ENCODE data around the gene DUSP22.
"Not testable (repeated sequence)": the region's sequence is repeated elsewhere in the genome, so short reads cannot be mapped to it uniquely, and the experiment has no call there.

The DUSP22 gene

GRCh38 chr6:280775-281468 is 11.4 kb upstream of the DUSP22 start:
- Histone ChIP-seq H3K27me3 (ENCODE audit: control insufficient read depth, insufficient read depth, low read length) (no peaks in the 10 kb centered on the region), H3K36me3 (ENCODE audit: control insufficient read depth, insufficient read depth, low read length) (no peaks in the 10 kb centered on the region), H3K9me3 (ENCODE audit: control insufficient read depth, insufficient read depth, low read depth, low read length) (peaks cover 9% of the 10 kb centered on the region; the same call in 1 of the 2 replicates), H3K27ac (ENCODE audit: low read depth, low read length) (no peak overlapping the region), H3K9ac (ENCODE audit: low read length) (no peak overlapping the region), H3K4me1 (ENCODE audit: control insufficient read depth, insufficient read depth, low read length) (no peaks in the 10 kb centered on the region), H3K4me3 (ENCODE audit: low read depth, low read length) (no peak overlapping the region)

- Histone ChIP-seq H3K4me1 (ENCODE audit: control insufficient read depth, insufficient read depth, low read length) (no peaks in the 10 kb centered on the region), H3K9ac (ENCODE audit: low read length) (no peak overlapping the region), H3K4me3 (ENCODE audit: low read depth, low read length) (no peak overlapping the region), H3K27ac (ENCODE audit: low read depth, low read length) (no peak overlapping the region), H3K27me3 (ENCODE audit: control insufficient read depth, insufficient read depth, low read length) (no peaks in the 10 kb centered on the region), H3K36me3 (ENCODE audit: control insufficient read depth, insufficient read depth, low read length) (no peaks in the 10 kb centered on the region), H3K9me3 (ENCODE audit: control insufficient read depth, insufficient read depth, low read depth, low read length) (peaks cover 9% of the 10 kb centered on the region; the same call in 1 of the 2 replicates)
Measured at GRCh38 chr6:281469-282103, 10.7 kb upstream of the DUSP22 start.

- no peaks in the 10 kb centered on the region for H3K36me3 ChIP-seq (ENCODE audit: control insufficient read depth, insufficient read depth, low read length)
- H3K9ac ChIP-seq (ENCODE audit: low read length): no peak overlapping the region
- H3K9me3 ChIP-seq (ENCODE audit: control insufficient read depth, insufficient read depth, low read depth, low read length): peaks cover 9% of the 10 kb centered on the region; the same call in 1 of the 2 replicates
- no peak overlapping the region for H3K4me3 ChIP-seq (ENCODE audit: low read depth, low read length)
- H3K4me1 ChIP-seq (ENCODE audit: control insufficient read depth, insufficient read depth, low read length): no peaks in the 10 kb centered on the region
- no peaks in the 10 kb centered on the region; the same call in 1 of the 2 replicates for H3K27me3 ChIP-seq (ENCODE audit: control insufficient read depth, insufficient read depth, low read length)
- H3K27ac ChIP-seq (ENCODE audit: low read depth, low read length): no peak overlapping the region
Measured at GRCh38 chr6:282177-282866, 10.0 kb upstream of the DUSP22 start.

GRCh38 chr6:282867-283416 is 9.3 kb upstream of the DUSP22 start:
- peaks cover 9% of the 10 kb centered on the region; the same call in 1 of the 2 replicates for H3K9me3 ChIP-seq (ENCODE audit: control insufficient read depth, insufficient read depth, low read depth, low read length)
- no peak overlapping the region for H3K9ac ChIP-seq (ENCODE audit: low read length)
- H3K27ac ChIP-seq (ENCODE audit: low read depth, low read length): no peak overlapping the region
- H3K4me3 ChIP-seq (ENCODE audit: low read depth, low read length): no peak overlapping the region
- no peaks in the 10 kb centered on the region for H3K36me3 ChIP-seq (ENCODE audit: control insufficient read depth, insufficient read depth, low read length)
- H3K4me1 ChIP-seq (ENCODE audit: control insufficient read depth, insufficient read depth, low read length): no peaks in the 10 kb centered on the region
- no peaks in the 10 kb centered on the region; the same call in 1 of the 2 replicates for H3K27me3 ChIP-seq (ENCODE audit: control insufficient read depth, insufficient read depth, low read length)

GRCh38 chr6:284486-284885 is 7.8 kb upstream of the DUSP22 start:
- no peak overlapping the region for H3K9ac ChIP-seq (ENCODE audit: low read length)
- H3K27me3 ChIP-seq (ENCODE audit: control insufficient read depth, insufficient read depth, low read length): no peaks in the 10 kb centered on the region; the same call in 1 of the 2 replicates
- peaks cover 9% of the 10 kb centered on the region; the same call in 1 of the 2 replicates for H3K9me3 ChIP-seq (ENCODE audit: control insufficient read depth, insufficient read depth, low read depth, low read length)

GRCh38 chr6:285030-285771 is 7.1 kb upstream of the DUSP22 start:
- Histone ChIP-seq H3K9ac (ENCODE audit: low read length) (no peak overlapping the region), H3K27me3 (ENCODE audit: control insufficient read depth, insufficient read depth, low read length) (no peaks in the 10 kb centered on the region; the same call in 1 of the 2 replicates), H3K27ac (ENCODE audit: low read depth, low read length) (no peak overlapping the region), H3K4me1 (ENCODE audit: control insufficient read depth, insufficient read depth, low read length) (no peaks in the 10 kb centered on the region), H3K36me3 (ENCODE audit: control insufficient read depth, insufficient read depth, low read length) (no peaks in the 10 kb centered on the region), H3K4me3 (ENCODE audit: low read depth, low read length) (no peak overlapping the region), H3K9me3 (ENCODE audit: control insufficient read depth, insufficient read depth, low read depth, low read length) (peaks cover 9% of the 10 kb centered on the region; the same call in 1 of the 2 replicates)

More at GRCh38 chr6:284486-284885, 7.8 kb upstream of the DUSP22 start:
- Histone ChIP-seq H3K36me3 (ENCODE audit: control insufficient read depth, insufficient read depth, low read length) (no peaks in the 10 kb centered on the region), H3K4me1 (ENCODE audit: control insufficient read depth, insufficient read depth, low read length) (no peaks in the 10 kb centered on the region), H3K27ac (ENCODE audit: low read depth, low read length) (no peak overlapping the region), H3K4me3 (ENCODE audit: low read depth, low read length) (no peak overlapping the region)

GRCh38 chr6:285902-286301 is 6.4 kb upstream of the DUSP22 start:
- H3K27ac ChIP-seq (ENCODE audit: low read depth, low read length); H3K9me3 ChIP-seq (ENCODE audit: control insufficient read depth, insufficient read depth, low read depth, low read length); H3K4me3 ChIP-seq (ENCODE audit: low read depth, low read length); H3K27me3 ChIP-seq (ENCODE audit: control insufficient read depth, insufficient read depth, low read length); H3K9ac ChIP-seq (ENCODE audit: low read length); H3K36me3 ChIP-seq (ENCODE audit: control insufficient read depth, insufficient read depth, low read length); H3K4me1 ChIP-seq (ENCODE audit: control insufficient read depth, insufficient read depth, low read length): not testable (repeated sequence)

- no peak overlapping the region for H3K9ac ChIP-seq (ENCODE audit: low read length)
Measured at GRCh38 chr6:286681-287488, 5.4 kb upstream of the DUSP22 start.

GRCh38 chr6:287489-287860 is 4.8 kb upstream of the DUSP22 start:
- H3K4me3 ChIP-seq (ENCODE audit: low read depth, low read length): no peak overlapping the region
- H3K27me3 ChIP-seq (ENCODE audit: control insufficient read depth, insufficient read depth, low read length): no peaks in the 10 kb centered on the region; the same call in 1 of the 2 replicates

More at GRCh38 chr6:286681-287488, 5.4 kb upstream of the DUSP22 start:
- H3K27me3 ChIP-seq (ENCODE audit: control insufficient read depth, insufficient read depth, low read length): no peaks in the 10 kb centered on the region; the same call in 1 of the 2 replicates
- no peaks in the 10 kb centered on the region for H3K4me1 ChIP-seq (ENCODE audit: control insufficient read depth, insufficient read depth, low read length)
- no peak overlapping the region for H3K4me3 ChIP-seq (ENCODE audit: low read depth, low read length)
- peaks cover 9% of the 10 kb centered on the region; the same call in 1 of the 2 replicates for H3K9me3 ChIP-seq (ENCODE audit: control insufficient read depth, insufficient read depth, low read depth, low read length)
- no peaks in the 10 kb centered on the region for H3K36me3 ChIP-seq (ENCODE audit: control insufficient read depth, insufficient read depth, low read length)
- H3K27ac ChIP-seq (ENCODE audit: low read depth, low read length): no peak overlapping the region

GRCh38 chr6:288866-289265 is 3.4 kb upstream of the DUSP22 start:
- no peaks in the 10 kb centered on the region for H3K4me1 ChIP-seq (ENCODE audit: control insufficient read depth, insufficient read depth, low read length)
- peaks cover 2% of the 10 kb centered on the region; the same call in 1 of the 2 replicates for H3K27me3 ChIP-seq (ENCODE audit: control insufficient read depth, insufficient read depth, low read length)
- H3K9me3 ChIP-seq (ENCODE audit: control insufficient read depth, insufficient read depth, low read depth, low read length): no peaks in the 10 kb centered on the region; the same call in 1 of the 2 replicates

More at GRCh38 chr6:287489-287860, 4.8 kb upstream of the DUSP22 start:
- Histone ChIP-seq H3K36me3 (ENCODE audit: control insufficient read depth, insufficient read depth, low read length) (no peaks in the 10 kb centered on the region), H3K9ac (ENCODE audit: low read length) (no peak overlapping the region), H3K9me3 (ENCODE audit: control insufficient read depth, insufficient read depth, low read depth, low read length) (peaks cover 5% of the 10 kb centered on the region; the same call in 1 of the 2 replicates), H3K27ac (ENCODE audit: low read depth, low read length) (no peak overlapping the region), H3K4me1 (ENCODE audit: control insufficient read depth, insufficient read depth, low read length) (no peaks in the 10 kb centered on the region)

More at GRCh38 chr6:288866-289265, 3.4 kb upstream of the DUSP22 start:
- H3K4me3 ChIP-seq (ENCODE audit: low read depth, low read length): no peak overlapping the region
- no peak overlapping the region for H3K9ac ChIP-seq (ENCODE audit: low read length)
- H3K36me3 ChIP-seq (ENCODE audit: control insufficient read depth, insufficient read depth, low read length): no peaks in the 10 kb centered on the region
- no peak overlapping the region for H3K27ac ChIP-seq (ENCODE audit: low read depth, low read length)
